ENCODE measurements around the gene ZNF438.
"Not testable (repeated sequence)": the region's sequence is repeated elsewhere in the genome, so short reads cannot be mapped to it uniquely, and the experiment has no call there.

The ZNF438 gene

GRCh38 chr10:31041011-31041410 lies 9.3 kb upstream of the ZNF438 start:
- DNase-seq = no peak

GRCh38 chr10:31039006-31039405 lies 7.3 kb upstream of the ZNF438 start:
- not testable (repeated sequence) for DNase-seq

- DNase-seq = no peak
Observed at GRCh38 chr10:31037749-31038148, 6.1 kb upstream of the ZNF438 start.

- no peak for DNase-seq
Observed at GRCh38 chr10:31036209-31036608, 4.5 kb upstream of the ZNF438 start.

- DNase-seq = no peak
Observed at GRCh38 chr10:31035266-31035798, 3.7 kb upstream of the ZNF438 start.

- DNase-seq = no peak
Observed at GRCh38 chr10:31034098-31034909, 2.6 kb upstream of the ZNF438 start.

GRCh38 chr10:31033147-31033546 lies 1.5 kb upstream of the ZNF438 start:
- DNase-seq = no peak

GRCh38 chr10:31032258-31033132 lies 830 bp upstream of the ZNF438 start:
- peak; percentile 89 for DNase-seq

GRCh38 chr10:31031205-31031557 lies 484 bp downstream of the ZNF438 start:
- no peak for DNase-seq

GRCh38 chr10:31030800-31031199 lies 865 bp downstream of the ZNF438 start:
- DNase-seq = no peak

- no peak for DNase-seq
Observed at GRCh38 chr10:31030260-31030659, 1.4 kb downstream of the ZNF438 start.

- no peak for DNase-seq
Observed at GRCh38 chr10:31028081-31028480, 3.6 kb downstream of the ZNF438 start.

- DNase-seq = not testable (repeated sequence)
Observed at GRCh38 chr10:31026279-31026678, 5.4 kb downstream of the ZNF438 start.

- no peak for DNase-seq
Observed at GRCh38 chr10:31025142-31025541, 6.5 kb downstream of the ZNF438 start.

GRCh38 chr10:31023558-31023957 lies 8.1 kb downstream of the ZNF438 start:
- DNase-seq = no peak

- no peak for DNase-seq
Observed at GRCh38 chr10:31020209-31020608, 11.5 kb downstream of the ZNF438 start.

GRCh38 chr10:31018962-31019361 lies 12.7 kb downstream of the ZNF438 start:
- no peak for DNase-seq

- DNase-seq = no peak
Observed at GRCh38 chr10:31018356-31018750, 13.3 kb downstream of the ZNF438 start.

- DNase-seq = no peak
Observed at GRCh38 chr10:31017534-31018355, 13.9 kb downstream of the ZNF438 start.

GRCh38 chr10:31014161-31014875 lies 17.3 kb downstream of the ZNF438 start:
- DNase-seq = no peak

- DNase-seq = no peak
Observed at GRCh38 chr10:31013331-31013730, 18.3 kb downstream of the ZNF438 start.

GRCh38 chr10:31011665-31012022 lies 20.0 kb downstream of the ZNF438 start:
- no peak for DNase-seq

Data from central memory CD4-positive, alpha-beta T cell (primary cell).